MM.1S (cell line): ENCODE measurements around the gene SF3A2.

Experiments used
- EZH2phosphoT487 ChIP-seq: fragments of 300-600 bp; sonication (generic); IDR thresholded peaks from 2 replicates; pipeline ENCODE4 v1.6.1; 2018; ENCODE audit warnings: antibody characterized with exemption, low read length
- TF ChIP-seq, protein P1 (sequence below): fragments of 300-600 bp; sonication (generic); IDR thresholded peaks from 2 replicates; pipeline ENCODE4 v1.5.1; 2016; ENCODE audit warnings: antibody characterized with exemption, low read length, mixed read lengths

DNA sequence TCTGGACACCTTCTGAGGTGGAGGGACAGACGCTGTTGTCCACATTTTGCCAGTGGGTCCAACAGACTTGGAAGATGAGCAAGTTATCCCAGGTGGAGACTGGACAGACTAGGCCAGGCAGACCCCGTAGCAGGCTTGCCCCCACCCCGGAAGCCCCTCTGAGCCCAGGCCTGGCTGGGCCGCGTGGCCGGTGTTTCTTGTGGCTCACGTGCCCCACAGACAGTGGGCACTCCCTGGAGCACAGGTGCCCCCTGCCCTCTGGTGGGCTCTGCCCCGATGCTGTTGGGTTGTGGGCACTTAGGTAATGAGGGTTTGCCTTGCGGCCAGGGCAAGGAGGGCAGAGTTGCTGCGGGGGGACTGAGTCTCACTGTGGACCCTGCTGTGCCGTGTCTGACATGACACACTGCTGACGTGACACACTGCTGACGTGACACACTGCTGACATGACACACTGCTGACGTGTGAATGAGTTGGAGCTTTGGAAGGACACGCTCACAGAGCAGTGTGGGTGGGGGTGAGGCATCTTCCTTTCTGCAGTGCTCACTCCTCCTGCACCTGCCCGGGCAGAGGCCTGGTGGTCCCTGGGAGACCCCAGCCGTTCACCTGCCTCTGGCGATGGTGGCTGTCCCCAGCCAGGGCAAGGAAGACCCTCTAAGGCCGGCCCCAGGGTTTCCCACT lies 47.8 kb upstream of the SF3A2 start:
- TF ChIP-seq, protein P1, sequence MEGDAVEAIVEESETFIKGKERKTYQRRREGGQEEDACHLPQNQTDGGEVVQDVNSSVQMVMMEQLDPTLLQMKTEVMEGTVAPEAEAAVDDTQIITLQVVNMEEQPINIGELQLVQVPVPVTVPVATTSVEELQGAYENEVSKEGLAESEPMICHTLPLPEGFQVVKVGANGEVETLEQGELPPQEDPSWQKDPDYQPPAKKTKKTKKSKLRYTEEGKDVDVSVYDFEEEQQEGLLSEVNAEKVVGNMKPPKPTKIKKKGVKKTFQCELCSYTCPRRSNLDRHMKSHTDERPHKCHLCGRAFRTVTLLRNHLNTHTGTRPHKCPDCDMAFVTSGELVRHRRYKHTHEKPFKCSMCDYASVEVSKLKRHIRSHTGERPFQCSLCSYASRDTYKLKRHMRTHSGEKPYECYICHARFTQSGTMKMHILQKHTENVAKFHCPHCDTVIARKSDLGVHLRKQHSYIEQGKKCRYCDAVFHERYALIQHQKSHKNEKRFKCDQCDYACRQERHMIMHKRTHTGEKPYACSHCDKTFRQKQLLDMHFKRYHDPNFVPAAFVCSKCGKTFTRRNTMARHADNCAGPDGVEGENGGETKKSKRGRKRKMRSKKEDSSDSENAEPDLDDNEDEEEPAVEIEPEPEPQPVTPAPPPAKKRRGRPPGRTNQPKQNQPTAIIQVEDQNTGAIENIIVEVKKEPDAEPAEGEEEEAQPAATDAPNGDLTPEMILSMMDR: no peak
- TF ChIP-seq EZH2phosphoT487: no peak
